Tibial nerve (tissue), 4 donors: ENCODE measurements around the gene NPFFR1. TPM values are rescaled to one million over a fixed set of nuclear protein-coding genes. Genes with fewer than 3 reads are reported as not detected.

Experiments
- DNase-seq, 2 donors: peaks; one replicate each; pipeline ENCODE4 v3.0.0-alpha.2; 2019; ENCODE audit warnings: low spot score in 2 of 2
- H3K27ac ChIP-seq, 4 donors: fragments of 200-600 bp; sonication (generic) in 3 of 4; one replicate each; pipeline ENCODE4 v1.5.1; 2017 to 2019; ENCODE audit warnings: mild to moderate bottlenecking in 1 of 4
- H3K27me3 ChIP-seq, 2 donors: fragments of 200-600 bp; sonication (generic) in 1 of 2; one replicate each; pipeline versions ENCODE4 v1.5.1 to v1.6.0; 2017 to 2019
- H3K36me3 ChIP-seq, 3 donors: fragments of 200-600 bp; sonication (generic); one replicate each; pipeline ENCODE4 v1.5.1; 2018 to 2019
- H3K4me1 ChIP-seq, 4 donors: fragments of 200-600 bp; sonication (generic) in 3 of 4; one replicate each; pipeline ENCODE4 v1.5.1; 2017 to 2019
- H3K4me3 ChIP-seq, 4 donors: fragments of 200-600 bp; sonication (generic) in 3 of 4; one replicate each; pipeline ENCODE4 v1.5.1; 2017 to 2019; ENCODE audit warnings: mild to moderate bottlenecking in 1 of 4, moderate library complexity in 1 of 4
- H3K9me3 ChIP-seq, 4 donors: fragments of 200-600 bp; sonication (generic) in 3 of 4; one replicate each; pipeline ENCODE4 v1.5.1; 2017 to 2019
- CTCF ChIP-seq, 5 experiments: fragments of 200-600 bp in 3 of 5; fragments of 450-650 bp in 2 of 5; sonication (generic) in 3 of 5; IDR thresholded peaks; one replicate each; pipeline ENCODE4 v1.5.1; 2016 to 2019; ENCODE audit warnings: antibody characterized with exemption in 5 of 5, mild to moderate bottlenecking in 3 of 5, moderate library complexity in 2 of 5
- EP300 ChIP-seq, 2 donors: sonication (generic); formaldehyde crosslinking; IDR thresholded peaks; one replicate each; pipeline ENCODE4 v1.6.1; 2017; ENCODE audit warnings: antibody characterized with exemption in 2 of 2, mild to moderate bottlenecking in 1 of 2
- POLR2A ChIP-seq, 2 donors: fragments of 450-650 bp; IDR thresholded peaks; one replicate each; pipeline ENCODE4 v1.6.1; 2017; ENCODE audit warnings: antibody characterized with exemption in 2 of 2, mild to moderate bottlenecking in 2 of 2, moderate library complexity in 2 of 2
- WGBS, 2 donors: methylation state at CpG; one replicate each; pipeline ENCODE4 v1.1.5; 2018; 5-methylcytosine and 5-hydroxymethylcytosine counted together
- total RNA-seq, 4 donors: library from RNA; depleted of rRNA; stranded (reverse); fragments of >200 nt; gene quantifications; one replicate each; pipeline ENCODE4 v1.1.0, GENCODE V29; 2016

NPFFR1 gene
- total RNA-seq, 4 donors from 2014 or later: 1.8 to 5.7 (median 4.4) TPM

GRCh38 chr10:70320751-70321150 lies 36.9 kb upstream of the NPFFR1 start:
- H3K9me3 ChIP-seq: no peaks in the 10 kb centered on the region
- no peaks in the 10 kb centered on the region for H3K27me3 ChIP-seq
- no peaks in the 10 kb centered on the region for H3K36me3 ChIP-seq
- no peak overlapping the region for H3K4me3 ChIP-seq
- DNase-seq: no peak
- TF ChIP-seq CTCF (IDR thresholded peaks at IDR 0.05) (no peak), POLR2A (IDR thresholded peaks at IDR 0.05) (no peak), EP300 (IDR thresholded peaks at IDR 0.05) (no peak)
- 63 to 72% methylated on average over 5 of the region's 5 CpGs for WGBS, 2 donors
- H3K27ac ChIP-seq: peak overlapping the region in 2 of 4 donors; percentile 12 to 16
- peaks cover 0 to 29% (median 12%) of the 10 kb centered on the region in 4 donors for H3K4me1 ChIP-seq

- TF ChIP-seq EP300 (IDR thresholded peaks at IDR 0.05): no peak
- TF ChIP-seq POLR2A (IDR thresholded peaks at IDR 0.05): no peak
- TF ChIP-seq CTCF (IDR thresholded peaks at IDR 0.05): no peak
- no peak overlapping the region for H3K27ac ChIP-seq
- 80 to 93% methylated on average over 5 of the region's 5 CpGs for WGBS, 2 donors
- no peaks in the 10 kb centered on the region for H3K9me3 ChIP-seq
- H3K4me3 ChIP-seq: no peak overlapping the region
- H3K27me3 ChIP-seq: no peaks in the 10 kb centered on the region
- peaks cover 0 to 20% (median 9%) of the 10 kb centered on the region in 4 donors for H3K4me1 ChIP-seq
- no peak for DNase-seq
- H3K36me3 ChIP-seq: no peaks in the 10 kb centered on the region
These were observed 36.0 kb upstream of the NPFFR1 start for GRCh38 chr10:70319824-70320223.

GRCh38 chr10:70319183-70319582 lies 35.4 kb upstream of the NPFFR1 start:
- Histone ChIP-seq H3K4me3 (no peak overlapping the region), H3K9me3 (no peaks in the 10 kb centered on the region), H3K27me3 (no peaks in the 10 kb centered on the region), H3K27ac (no peak overlapping the region), H3K36me3 (no peaks in the 10 kb centered on the region), H3K4me1 (peaks cover 0 to 13% (median 5%) of the 10 kb centered on the region in 4 donors)
- WGBS, 2 donors: 66 to 71% methylated on average over 6 of the region's 6 CpGs
- DNase-seq: no peak
- no peak for TF ChIP-seq CTCF (IDR thresholded peaks at IDR 0.05)
- TF ChIP-seq POLR2A (IDR thresholded peaks at IDR 0.05): no peak
- TF ChIP-seq EP300 (IDR thresholded peaks at IDR 0.05): no peak

- TF ChIP-seq CTCF (IDR thresholded peaks at IDR 0.05) (no peak), EP300 (IDR thresholded peaks at IDR 0.05) (no peak), POLR2A (IDR thresholded peaks at IDR 0.05) (no peak)
- DNase-seq: no peak
- Histone ChIP-seq H3K27ac (no peak overlapping the region), H3K27me3 (no peaks in the 10 kb centered on the region), H3K4me3 (no peak overlapping the region), H3K36me3 (no peaks in the 10 kb centered on the region), H3K4me1 (peaks cover 0 to 3% (median 0%) of the 10 kb centered on the region in 4 donors), H3K9me3 (no peaks in the 10 kb centered on the region)
- 88 to 90% methylated on average over 5 of the region's 5 CpGs for WGBS, 2 donors
These were observed 34.1 kb upstream of the NPFFR1 start for GRCh38 chr10:70317943-70318318.

- no peak for DNase-seq
- TF ChIP-seq CTCF (IDR thresholded peaks at IDR 0.05): no peak
- Histone ChIP-seq H3K27ac (no peak overlapping the region), H3K9me3 (no peaks in the 10 kb centered on the region), H3K4me1 (no peaks in the 10 kb centered on the region), H3K36me3 (no peaks in the 10 kb centered on the region), H3K4me3 (no peak overlapping the region), H3K27me3 (no peaks in the 10 kb centered on the region)
- WGBS, 2 donors: 66 to 80% methylated on average over 5 of the region's 5 CpGs
These were observed 33.6 kb upstream of the NPFFR1 start for GRCh38 chr10:70317272-70317942.
